Loucy (cell line): Measurements from ENCODE around the gene GNG13.

Experiments
- H2AFZ ChIP-seq: fragments of 200-600 bp; sonication (generic); 2 replicates; pipeline ENCODE4 v1.6.0; 2016; ENCODE audit warnings: antibody characterized with exemption, mild to moderate bottlenecking, low read length, moderate library complexity
- H3F3A ChIP-seq: fragments of 200-600 bp; 2 replicates; pipeline ENCODE4 v1.6.0; 2016; ENCODE audit warnings: antibody characterized with exemption, low read depth, mild to moderate bottlenecking
- H3K27me3 ChIP-seq: fragments of 200-600 bp; sonication (generic); 2 replicates; pipeline ENCODE4 v1.6.1; 2014; ENCODE audit warnings: low read length, mild to moderate bottlenecking; ENCODE audit not compliant: insufficient read depth, poor library complexity, severe bottlenecking
- H3K36me3 ChIP-seq: fragments of 200-600 bp; sonication (generic); 2 replicates; pipeline ENCODE4 v1.6.1; 2016; ENCODE audit warnings: low read length; ENCODE audit not compliant: insufficient read depth
- H3K4me1 ChIP-seq: fragments of 200-600 bp; sonication (generic); 2 replicates; pipeline ENCODE4 v1.5.1; 2014; ENCODE audit warnings: low read length, mild to moderate bottlenecking; ENCODE audit not compliant: insufficient read depth, poor library complexity, severe bottlenecking
- H3K4me2 ChIP-seq: fragments of 200-600 bp; sonication (generic); 2 replicates; pipeline ENCODE4 v1.6.0; 2014; ENCODE audit warnings: antibody characterized with exemption, low read length, low read depth, mild to moderate bottlenecking; ENCODE audit not compliant: poor library complexity, severe bottlenecking
- H3K4me3 ChIP-seq: fragments of 200-600 bp; sonication (generic); 2 replicates; pipeline ENCODE4 v1.5.1; 2014; ENCODE audit warnings: low read length, mild to moderate bottlenecking, mixed read lengths; ENCODE audit not compliant: poor library complexity, severe bottlenecking
- H3K79me2 ChIP-seq: fragments of 200-600 bp; sonication (generic); 2 replicates; pipeline ENCODE4 v1.6.1; 2014; ENCODE audit warnings: low read length; ENCODE audit not compliant: insufficient read depth
- H3K9ac ChIP-seq: fragments of 200-600 bp; sonication (generic); 2 replicates; pipeline ENCODE4 v1.6.0; 2014; ENCODE audit warnings: mild to moderate bottlenecking, low read depth, low read length, moderate library complexity; ENCODE audit not compliant: poor library complexity, severe bottlenecking
- H3K9me2 ChIP-seq: fragments of 200-600 bp; sonication (generic); replicated peaks from 2 replicates; pipeline ENCODE4 v1.6.1; 2016; ENCODE audit warnings: low read depth, low read length, mixed read lengths
- H3K9me3 ChIP-seq: fragments of 200-600 bp; sonication (generic); 2 replicates; pipeline ENCODE4 v1.6.1; 2014; ENCODE audit warnings: mild to moderate bottlenecking, antibody characterized with exemption, low read length, low read depth; ENCODE audit not compliant: insufficient read depth
- H4K20me1 ChIP-seq: fragments of 200-600 bp; sonication (generic); 2 replicates; pipeline ENCODE4 v1.6.0; 2014; ENCODE audit warnings: antibody characterized with exemption, low read length, mild to moderate bottlenecking; ENCODE audit not compliant: insufficient read depth, poor library complexity, severe bottlenecking
- EZH2phosphoT487 ChIP-seq: fragments of 200-600 bp; IDR thresholded peaks from 2 replicates; pipeline ENCODE4 v1.6.1; 2018; ENCODE audit warnings: antibody characterized with exemption, mild to moderate bottlenecking, moderate library complexity, borderline replicate concordance
- TF ChIP-seq, protein P1 (sequence below): fragments of 200-600 bp; sonication (generic); conservative IDR thresholded peaks from 2 replicates; pipeline ENCODE4 v1.5.1; 2014; ENCODE audit warnings: mild to moderate bottlenecking, antibody characterized with exemption, low read length

Gene GNG13

DNA sequence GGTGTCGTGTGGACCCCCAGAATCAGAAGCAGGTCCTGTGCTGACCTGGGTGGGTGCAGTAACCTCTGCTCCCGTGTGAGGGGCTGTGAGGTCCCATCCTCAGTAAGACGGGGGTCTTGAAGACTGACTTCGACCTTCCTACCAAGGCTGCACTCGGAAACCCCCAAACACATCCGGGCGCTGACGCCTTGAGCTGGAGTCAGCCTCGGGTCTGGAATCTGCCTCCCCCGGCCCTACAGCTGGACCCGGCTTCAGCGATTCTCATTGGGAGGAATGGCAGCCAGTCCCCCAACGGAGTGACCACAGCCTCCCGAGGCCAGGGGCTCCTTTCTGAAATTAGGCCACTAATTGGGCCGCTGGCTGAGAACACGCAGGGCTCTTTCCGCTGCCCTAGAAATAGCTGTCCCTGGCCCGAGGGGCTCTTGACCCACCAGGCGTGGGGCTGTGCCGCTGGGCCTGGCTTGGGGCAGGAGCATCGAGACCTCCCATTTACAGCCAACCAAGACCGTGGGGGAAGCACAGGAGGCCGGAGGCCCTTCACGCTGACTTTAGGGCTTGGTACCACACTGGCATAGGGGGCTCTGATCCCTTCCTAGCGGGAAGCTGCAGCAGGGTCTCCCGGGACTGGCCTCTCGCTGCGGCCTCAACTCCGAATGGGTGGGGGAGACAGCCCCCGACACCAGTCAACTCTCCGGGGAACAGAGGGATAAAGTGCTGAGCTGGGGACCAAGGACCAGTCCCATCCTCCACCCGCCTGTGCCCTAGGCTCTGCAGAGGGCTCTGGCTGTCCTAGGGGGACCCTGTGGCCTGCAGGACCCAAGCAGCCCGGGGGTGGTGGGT is 2.6 kb upstream of the GNG13 start:
- no peaks in the 10 kb centered on the region for H3K9me3 ChIP-seq
- H2AFZ ChIP-seq = no peak overlapping the region
- no peaks in the 10 kb centered on the region for H3K36me3 ChIP-seq
- H3K27me3 ChIP-seq = no peaks in the 10 kb centered on the region
- no peaks in the 10 kb centered on the region for H3K79me2 ChIP-seq
- no peaks in the 10 kb centered on the region for H4K20me1 ChIP-seq
- H3K9ac ChIP-seq = no peak overlapping the region
- no peak overlapping the region for H3K4me2 ChIP-seq
- H3F3A ChIP-seq = no peaks in the 10 kb centered on the region
- no peaks in the 10 kb centered on the region for H3K9me2 ChIP-seq
- H3K4me3 ChIP-seq = no peak overlapping the region
- TF ChIP-seq, protein P1, sequence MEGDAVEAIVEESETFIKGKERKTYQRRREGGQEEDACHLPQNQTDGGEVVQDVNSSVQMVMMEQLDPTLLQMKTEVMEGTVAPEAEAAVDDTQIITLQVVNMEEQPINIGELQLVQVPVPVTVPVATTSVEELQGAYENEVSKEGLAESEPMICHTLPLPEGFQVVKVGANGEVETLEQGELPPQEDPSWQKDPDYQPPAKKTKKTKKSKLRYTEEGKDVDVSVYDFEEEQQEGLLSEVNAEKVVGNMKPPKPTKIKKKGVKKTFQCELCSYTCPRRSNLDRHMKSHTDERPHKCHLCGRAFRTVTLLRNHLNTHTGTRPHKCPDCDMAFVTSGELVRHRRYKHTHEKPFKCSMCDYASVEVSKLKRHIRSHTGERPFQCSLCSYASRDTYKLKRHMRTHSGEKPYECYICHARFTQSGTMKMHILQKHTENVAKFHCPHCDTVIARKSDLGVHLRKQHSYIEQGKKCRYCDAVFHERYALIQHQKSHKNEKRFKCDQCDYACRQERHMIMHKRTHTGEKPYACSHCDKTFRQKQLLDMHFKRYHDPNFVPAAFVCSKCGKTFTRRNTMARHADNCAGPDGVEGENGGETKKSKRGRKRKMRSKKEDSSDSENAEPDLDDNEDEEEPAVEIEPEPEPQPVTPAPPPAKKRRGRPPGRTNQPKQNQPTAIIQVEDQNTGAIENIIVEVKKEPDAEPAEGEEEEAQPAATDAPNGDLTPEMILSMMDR = no peak
- TF ChIP-seq EZH2phosphoT487 = no peak
- no peaks in the 10 kb centered on the region for H3K4me1 ChIP-seq

DNA sequence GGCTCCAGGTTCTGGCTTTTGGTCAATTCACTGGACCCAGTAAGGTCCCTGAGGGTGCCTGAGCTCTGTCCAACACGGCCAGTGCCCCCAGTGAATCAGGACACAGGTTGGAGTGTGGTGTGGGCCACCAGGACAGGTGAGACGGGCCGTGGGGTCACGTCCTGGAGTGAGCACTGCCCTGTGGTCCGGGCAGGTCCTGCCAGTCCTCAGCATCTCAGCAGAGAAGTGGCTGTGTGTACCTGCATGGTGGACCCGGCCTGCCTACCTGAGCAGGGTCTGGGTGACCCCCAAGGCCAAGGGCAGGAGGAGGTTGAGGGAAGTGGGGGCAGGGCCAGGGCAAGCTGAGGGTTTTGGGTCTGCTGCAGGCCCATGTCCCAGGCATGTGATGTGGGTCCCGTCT is 1.9 kb upstream of the GNG13 start:
- Histone ChIP-seq H3K4me3 (no peak overlapping the region), H2AFZ (no peak overlapping the region), H3F3A (no peaks in the 10 kb centered on the region), H3K9me2 (no peaks in the 10 kb centered on the region), H3K9me3 (no peaks in the 10 kb centered on the region), H4K20me1 (no peaks in the 10 kb centered on the region), H3K9ac (no peak overlapping the region), H3K4me1 (no peaks in the 10 kb centered on the region), H3K27me3 (no peaks in the 10 kb centered on the region), H3K36me3 (no peaks in the 10 kb centered on the region), H3K4me2 (no peak overlapping the region), H3K79me2 (no peaks in the 10 kb centered on the region)
- TF ChIP-seq, protein P1 = no peak
- no peak for TF ChIP-seq EZH2phosphoT487

DNA sequence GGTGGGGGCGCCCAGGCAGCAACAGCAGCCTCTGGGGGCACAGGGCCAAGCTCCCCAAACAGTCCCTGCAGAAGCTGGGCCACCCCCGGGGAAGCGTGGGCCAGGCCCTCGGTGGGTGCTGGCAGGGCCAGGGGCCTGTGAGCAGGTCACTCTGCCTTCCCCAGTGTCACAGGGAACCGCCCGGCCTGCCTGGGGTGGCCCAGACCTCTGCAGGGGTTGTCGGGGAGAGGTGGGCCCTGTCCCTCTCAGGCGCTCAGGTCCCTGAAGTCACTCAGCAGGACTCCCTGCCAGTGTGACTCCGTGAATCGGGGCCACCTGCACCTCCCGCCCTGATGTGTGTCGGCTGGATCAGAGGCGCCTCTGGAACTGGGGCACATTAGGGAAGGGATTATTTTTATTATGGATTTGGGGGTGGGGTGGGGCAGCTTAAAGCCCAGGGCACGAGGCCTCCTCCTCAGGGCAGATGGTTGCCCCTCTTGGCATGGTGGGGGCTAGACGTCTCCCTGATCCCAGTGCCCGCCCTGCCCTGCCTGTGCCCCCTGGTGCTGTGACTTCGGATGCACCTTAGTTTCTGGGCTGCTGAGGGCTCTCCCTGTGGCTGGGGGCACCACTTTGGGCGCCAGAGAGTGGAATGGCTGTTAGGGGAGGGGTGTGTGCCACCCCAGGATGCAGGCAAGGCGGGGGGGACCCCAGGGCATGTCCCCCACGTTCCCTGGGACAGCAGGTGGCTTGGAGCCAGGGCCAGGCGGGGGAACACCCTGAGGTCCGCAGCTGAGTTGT is 1.2 kb upstream of the GNG13 start:
- Histone ChIP-seq H3K36me3 (no peaks in the 10 kb centered on the region), H3K9ac (no peak overlapping the region), H3K4me3 (no peak overlapping the region), H3K4me1 (no peaks in the 10 kb centered on the region), H3K9me2 (no peaks in the 10 kb centered on the region), H3K4me2 (no peak overlapping the region), H3F3A (no peaks in the 10 kb centered on the region), H3K27me3 (no peaks in the 10 kb centered on the region), H3K9me3 (no peaks in the 10 kb centered on the region), H2AFZ (no peak overlapping the region), H4K20me1 (no peaks in the 10 kb centered on the region), H3K79me2 (no peaks in the 10 kb centered on the region)
- TF ChIP-seq, protein P1 = no peak
- no peak for TF ChIP-seq EZH2phosphoT487
